Measurements from ENCODE around the gene TNS1. TPM values are rescaled to one million over a fixed set of nuclear protein-coding genes. Genes with fewer than 3 reads are reported as not detected.

TNS1 gene
- total RNA-seq, 1 experiment from 2014 or later, result 3.4 TPM

DNA sequence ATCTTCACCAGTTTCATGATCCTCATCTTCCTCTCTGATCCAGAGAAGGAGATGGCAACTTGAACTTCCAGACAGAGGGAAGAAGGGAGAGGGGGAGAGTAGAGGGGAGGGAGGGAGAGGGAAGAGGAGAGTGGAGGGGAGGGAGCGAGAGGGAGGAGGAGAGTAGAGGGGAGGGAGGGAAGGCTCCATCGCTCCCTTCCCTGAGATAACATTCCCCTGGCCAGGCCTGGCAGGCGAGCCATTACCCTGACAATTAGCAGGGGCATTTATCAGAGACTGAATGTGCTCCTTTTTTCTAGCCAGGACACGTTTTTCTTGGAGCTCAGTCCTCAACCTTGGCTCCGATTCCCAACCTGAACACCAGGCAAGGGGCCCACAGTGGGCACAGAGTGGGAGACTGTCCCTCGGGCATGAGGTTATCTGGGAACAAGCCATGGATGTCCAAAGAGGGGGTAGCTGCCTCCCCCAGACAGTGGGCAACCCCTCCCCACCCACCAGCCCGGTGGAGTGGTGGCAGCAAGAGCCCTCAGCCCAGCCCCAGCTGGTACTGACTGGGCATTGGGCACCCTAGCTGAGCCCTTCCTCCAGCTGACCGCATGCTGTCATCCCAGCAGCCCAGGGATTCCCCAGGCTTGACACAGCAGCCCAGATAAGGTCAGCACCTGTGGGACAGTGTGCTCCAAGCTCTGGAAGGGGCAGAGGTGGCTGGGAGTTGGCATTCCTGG lies 81.8 kb downstream of the TNS1 start:
- Histone ChIP-seq H3K4ac (ENCODE audit: low read depth, low read length) (no peak overlapping the region), H4K20me1 (ENCODE audit: control insufficient read depth, insufficient read depth, insufficient read length) (no peaks in the 10 kb centered on the region), H2BK120ac (ENCODE audit: low read depth, low read length, poor library complexity, severe bottlenecking) (no peak overlapping the region), H3K56ac (ENCODE audit: insufficient read length, low read depth, low read length) (no peak overlapping the region), H3K18ac (ENCODE audit: insufficient read length, low read depth, low read length) (peak overlapping the region; percentile 52), H3K9me3 (ENCODE audit: control insufficient read depth, low read depth, low read length) (no peaks in the 10 kb centered on the region), H2BK15ac (ENCODE audit: low read depth, low read length) (no peak overlapping the region), H3K27ac (ENCODE audit: insufficient read length, low read depth, low read length) (no peak overlapping the region), H2AK5ac (ENCODE audit: insufficient read length, low read length) (no peak overlapping the region), H2BK12ac (ENCODE audit: insufficient read length, low read depth, low read length) (no peak overlapping the region), H3K4me2 (ENCODE audit: insufficient read depth, insufficient read length, low read length) (no peak overlapping the region), H3K9ac (ENCODE audit: extremely low read depth, insufficient read length, low read length) (no peak overlapping the region), H3T11ph (ENCODE audit: low read length) (no peak overlapping the region), H3K23ac (ENCODE audit: insufficient read length, low read depth, low read length) (no peak overlapping the region), H4K91ac (ENCODE audit: insufficient read length, low read depth, low read length) (no peak overlapping the region), H3K4me1 (ENCODE audit: insufficient read depth, low read length) (peaks cover 13% of the 10 kb centered on the region; the same call in 1 of the 2 replicates), H3K14ac (ENCODE audit: insufficient read depth, low read length) (no peak overlapping the region), H2AFZ (ENCODE audit: low read length) (no peak overlapping the region), H4K5ac (ENCODE audit: insufficient read length, low read depth, low read length) (no peak overlapping the region), H2BK5ac (ENCODE audit: insufficient read length, low read length) (no peak overlapping the region), H3K27me3 (ENCODE audit: insufficient read depth, low read length) (no peaks in the 10 kb centered on the region), H4K8ac (replicated peaks; ENCODE audit: insufficient read length, low read depth, low read length) (no peak overlapping the region), H3K79me2 (ENCODE audit: insufficient read depth, low read length) (no peaks in the 10 kb centered on the region), H2BK20ac (ENCODE audit: low read depth, low read length, poor library complexity, severe bottlenecking) (no peak overlapping the region), H3K79me1 (ENCODE audit: insufficient read depth, low read depth, low read length, poor library complexity, severe bottlenecking) (no peaks in the 10 kb centered on the region), H3K23me2 (ENCODE audit: insufficient read length, low read depth, low read length, poor library complexity, severe bottlenecking) (no peaks in the 10 kb centered on the region)
- DNase-seq, result no peak
- TF ChIP-seq, protein P1, sequence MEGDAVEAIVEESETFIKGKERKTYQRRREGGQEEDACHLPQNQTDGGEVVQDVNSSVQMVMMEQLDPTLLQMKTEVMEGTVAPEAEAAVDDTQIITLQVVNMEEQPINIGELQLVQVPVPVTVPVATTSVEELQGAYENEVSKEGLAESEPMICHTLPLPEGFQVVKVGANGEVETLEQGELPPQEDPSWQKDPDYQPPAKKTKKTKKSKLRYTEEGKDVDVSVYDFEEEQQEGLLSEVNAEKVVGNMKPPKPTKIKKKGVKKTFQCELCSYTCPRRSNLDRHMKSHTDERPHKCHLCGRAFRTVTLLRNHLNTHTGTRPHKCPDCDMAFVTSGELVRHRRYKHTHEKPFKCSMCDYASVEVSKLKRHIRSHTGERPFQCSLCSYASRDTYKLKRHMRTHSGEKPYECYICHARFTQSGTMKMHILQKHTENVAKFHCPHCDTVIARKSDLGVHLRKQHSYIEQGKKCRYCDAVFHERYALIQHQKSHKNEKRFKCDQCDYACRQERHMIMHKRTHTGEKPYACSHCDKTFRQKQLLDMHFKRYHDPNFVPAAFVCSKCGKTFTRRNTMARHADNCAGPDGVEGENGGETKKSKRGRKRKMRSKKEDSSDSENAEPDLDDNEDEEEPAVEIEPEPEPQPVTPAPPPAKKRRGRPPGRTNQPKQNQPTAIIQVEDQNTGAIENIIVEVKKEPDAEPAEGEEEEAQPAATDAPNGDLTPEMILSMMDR (conservative IDR thresholded peaks at IDR 0.05), result no peak
- Mint-ChIP-seq H3K4me3 (no peak overlapping the region), H3K27ac (peak overlapping the region in 2 of 3 experiments; percentile 68 to 83; a peak in 2 of 7 replicates), H3K4me1 (peaks cover 48 to 58% of the 10 kb centered on the region in 2 experiments), H3K9me3 (peaks cover 0 to 2% of the 10 kb centered on the region in 2 experiments; a peak in 1 of 5 replicates), H3K27me3 (ENCODE audit: low read depth) (peaks cover 5% of the 10 kb centered on the region), H3K36me3 (ENCODE audit: insufficient read depth in 1 of 3, low read depth in 3 of 3) (no peaks in the 10 kb centered on the region; a peak in 1 of 7 replicates)
- no CpG with 5 or more reads among the region's 8 CpGs for WGBS (ENCODE audit: extremely low coverage, insufficient read length, low lambda C conversion rate)
